Caco-2 (cell line): ENCODE results near the gene PBLD. TPM values are rescaled to one million over a fixed set of nuclear protein-coding genes. Genes with fewer than 3 reads are reported as not detected.
A peak's percentile ranks its signal among the peaks of the same experiment; 100 is the strongest.

Experiments used
- BruUV-seq: library from RNA; stranded (reverse); fragments of 400-500 nt; replicated peaks from 2 replicates; lab custom pipeline; 2021; lab: Mats Ljungman, UMichigan
- CTCF ChIA-PET: fragments of 300-600 bp; sonication (Branson Sonifier 250); formaldehyde crosslinking; loops from one replicate; lab custom pipeline; 2022; ENCODE audit warnings: antibody characterized with exemption; lab: Charles Lee
- POLR2A ChIA-PET: fragments of 300-600 bp; sonication (Branson Sonifier 250); formaldehyde crosslinking; loops from one replicate; lab custom pipeline; 2022; ENCODE audit warnings: antibody characterized with exemption; lab: Charles Lee
- DNase-seq, 2 experiments: peaks; one replicate each; pipeline versions ENCODE4 v3.0.0 to v3.0.0-alpha.2; 2020 to 2022
- H3K27me3 ChIP-seq: replicated peaks from 2 replicates; pipeline ENCODE4 v1.6.0; 2011; ENCODE audit warnings: low read length; ENCODE audit not compliant: control insufficient read depth, insufficient read depth
- H3K36me3 ChIP-seq: 2 replicates; pipeline ENCODE4 v1.5.1; 2011; ENCODE audit warnings: low read length; ENCODE audit not compliant: control insufficient read depth, insufficient read depth
- H3K4me1 ChIP-seq: fragments of 250-450 bp; sonication (Bioruptor Pico); 2 replicates; pipeline ENCODE4 v1.5.1; 2020; ENCODE audit warnings: mild to moderate bottlenecking
- H3K4me3 ChIP-seq: 2 replicates; pipeline ENCODE4 v1.5.1; 2011; ENCODE audit warnings: low read depth, mild to moderate bottlenecking, control low read depth, low read length
- H3K9me3 ChIP-seq: fragments of 250-450 bp; sonication (Bioruptor Pico); 2 replicates; pipeline ENCODE4 v1.5.1; 2020; ENCODE audit warnings: mild to moderate bottlenecking, moderate library complexity
- H3K27ac Mint-ChIP-seq: one replicate; pipeline ENCODE4 v1.8.0; 2022; ENCODE audit warnings: mixed read lengths; ENCODE audit not compliant: unreplicated experiment
- H3K27me3 Mint-ChIP-seq: one replicate; pipeline ENCODE4 v1.8.0; 2022; ENCODE audit warnings: mixed read lengths; ENCODE audit not compliant: insufficient read depth, unreplicated experiment
- H3K36me3 Mint-ChIP-seq: one replicate; pipeline ENCODE4 v1.8.0; 2022; ENCODE audit warnings: mild to moderate bottlenecking, mixed read lengths; ENCODE audit not compliant: insufficient read depth, unreplicated experiment
- H3K4me1 Mint-ChIP-seq: one replicate; pipeline ENCODE4 v1.8.0; 2022; ENCODE audit warnings: low read depth, mixed read lengths; ENCODE audit not compliant: unreplicated experiment
- H3K4me3 Mint-ChIP-seq: one replicate; pipeline ENCODE4 v1.8.0; 2022; ENCODE audit warnings: mild to moderate bottlenecking, moderate library complexity, mixed read lengths; ENCODE audit not compliant: unreplicated experiment
- H3K9me3 Mint-ChIP-seq: one replicate; pipeline ENCODE4 v1.8.0; 2022; ENCODE audit warnings: mixed read lengths; ENCODE audit not compliant: unreplicated experiment
- intact Hi-C: fragments of 100-400 bp; cut with micrococcal nuclease; formaldehyde crosslinking; loops from one replicate; pipeline ENCODE4 v1.10.0; 2022; ENCODE audit not compliant: unreplicated experiment
- total RNA-seq: library from RNA; stranded (reverse); gene quantifications from 2 replicates; pipeline ENCODE4 v1.2.3, GENCODE V29; 2022
- TF ChIP-seq, protein P1 (sequence below), 2 experiments: fragments of 200-600 bp in 1 of 2; IDR thresholded peaks; 1 replicate in 1 of 2; 2 replicates in 1 of 2; pipeline versions ENCODE4 v1.5.1 to v1.8.0; 2011 to 2022; ENCODE audit warnings: antibody characterized with exemption in 1 of 2, control low read depth in 1 of 2, inconsistent platforms in 1 of 2, low read depth in 1 of 2, low read length in 1 of 2, mild to moderate bottlenecking in 1 of 2, moderate library complexity in 1 of 2; ENCODE audit not compliant: insufficient read depth in 1 of 2, severe bottlenecking in 1 of 2, unreplicated experiment in 1 of 2

The PBLD gene
- total RNA-seq, 1 experiment from 2014 or later: 15.3 TPM

DNA sequence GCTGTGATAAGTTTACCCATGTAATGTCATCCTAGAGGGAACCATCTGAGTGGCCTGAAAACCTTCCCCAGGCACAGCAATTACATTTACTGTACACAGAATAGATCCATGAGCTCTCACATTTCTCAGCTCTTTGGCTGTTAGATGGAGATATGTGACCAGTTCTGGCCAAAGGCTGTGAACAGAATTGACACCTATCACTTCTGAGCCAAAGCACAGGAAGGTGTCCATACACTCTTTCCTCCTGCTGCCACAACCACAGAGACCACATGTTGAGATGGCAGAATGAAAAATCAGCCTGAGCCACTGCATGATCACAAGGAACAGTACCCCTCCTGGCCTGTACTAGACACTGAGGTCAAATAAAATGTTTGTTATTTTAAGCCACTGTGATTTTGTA lies 56.5 kb downstream of the PBLD start:
- no peak for DNase-seq
- intact Hi-C loops: no loop called here
- Histone ChIP-seq H3K27me3 (no peaks in the 10 kb centered on the region; the same call in 1 of the 2 replicates), H3K36me3 (no peaks in the 10 kb centered on the region), H3K4me1 (no peaks in the 10 kb centered on the region), H3K4me3 (no peak overlapping the region), H3K9me3 (peaks cover 28% of the 10 kb centered on the region)
- POLR2A ChIA-PET: no interaction called here
- no peak overlapping the region for H3K4me3 Mint-ChIP-seq
- peaks cover 30% of the 10 kb centered on the region for H3K9me3 Mint-ChIP-seq
- H3K36me3 Mint-ChIP-seq: peaks cover 12% of the 10 kb centered on the region
- H3K4me1 Mint-ChIP-seq: no peaks in the 10 kb centered on the region
- TF ChIP-seq, protein P1, sequence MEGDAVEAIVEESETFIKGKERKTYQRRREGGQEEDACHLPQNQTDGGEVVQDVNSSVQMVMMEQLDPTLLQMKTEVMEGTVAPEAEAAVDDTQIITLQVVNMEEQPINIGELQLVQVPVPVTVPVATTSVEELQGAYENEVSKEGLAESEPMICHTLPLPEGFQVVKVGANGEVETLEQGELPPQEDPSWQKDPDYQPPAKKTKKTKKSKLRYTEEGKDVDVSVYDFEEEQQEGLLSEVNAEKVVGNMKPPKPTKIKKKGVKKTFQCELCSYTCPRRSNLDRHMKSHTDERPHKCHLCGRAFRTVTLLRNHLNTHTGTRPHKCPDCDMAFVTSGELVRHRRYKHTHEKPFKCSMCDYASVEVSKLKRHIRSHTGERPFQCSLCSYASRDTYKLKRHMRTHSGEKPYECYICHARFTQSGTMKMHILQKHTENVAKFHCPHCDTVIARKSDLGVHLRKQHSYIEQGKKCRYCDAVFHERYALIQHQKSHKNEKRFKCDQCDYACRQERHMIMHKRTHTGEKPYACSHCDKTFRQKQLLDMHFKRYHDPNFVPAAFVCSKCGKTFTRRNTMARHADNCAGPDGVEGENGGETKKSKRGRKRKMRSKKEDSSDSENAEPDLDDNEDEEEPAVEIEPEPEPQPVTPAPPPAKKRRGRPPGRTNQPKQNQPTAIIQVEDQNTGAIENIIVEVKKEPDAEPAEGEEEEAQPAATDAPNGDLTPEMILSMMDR (IDR thresholded peaks at IDR 0.05; ENCODE audit: insufficient read depth in 1 of 2, low read depth in 1 of 2, low read length in 1 of 2, severe bottlenecking in 1 of 2, unreplicated experiment in 1 of 2): no peak
- no TSS peak for BruUV-seq
- H3K27ac Mint-ChIP-seq: no peak overlapping the region
- no peaks in the 10 kb centered on the region for H3K27me3 Mint-ChIP-seq
- CTCF ChIA-PET: no interaction called here

DNA sequence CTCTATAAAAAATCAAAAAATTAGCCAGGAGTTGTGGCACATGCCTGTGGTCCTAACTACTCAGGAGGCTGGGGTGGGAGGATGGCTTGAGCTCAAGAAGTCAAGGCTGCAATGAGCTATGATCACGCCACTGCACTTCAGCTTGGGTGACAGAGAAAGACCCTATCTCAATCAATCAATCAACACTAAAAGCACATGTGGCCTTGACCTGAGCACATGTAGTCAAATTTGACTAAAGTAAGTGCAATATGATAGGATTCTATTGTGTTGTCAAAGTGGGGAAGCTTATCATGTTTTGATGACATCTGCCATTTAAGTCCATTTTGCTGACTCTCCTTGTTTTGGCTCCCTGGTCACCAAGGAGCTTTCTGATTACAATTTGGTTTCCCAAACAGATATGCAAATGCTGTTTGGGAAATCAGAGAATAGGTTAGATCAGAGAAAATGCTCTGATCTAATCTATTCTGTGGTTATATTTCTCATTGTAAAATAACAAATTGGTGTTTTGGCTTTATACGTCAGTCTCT lies 57.1 kb downstream of the PBLD start:
- Mint-ChIP-seq H3K9me3 (peaks cover 30% of the 10 kb centered on the region), H3K4me3 (no peak overlapping the region), H3K4me1 (no peaks in the 10 kb centered on the region), H3K27me3 (no peaks in the 10 kb centered on the region), H3K27ac (no peak overlapping the region), H3K36me3 (peaks cover 12% of the 10 kb centered on the region)
- Histone ChIP-seq H3K9me3 (peaks cover 25% of the 10 kb centered on the region), H3K27me3 (no peaks in the 10 kb centered on the region; the same call in 1 of the 2 replicates), H3K4me1 (no peaks in the 10 kb centered on the region), H3K36me3 (no peaks in the 10 kb centered on the region), H3K4me3 (no peak overlapping the region)
- TF ChIP-seq, protein P1 (IDR thresholded peaks at IDR 0.05; ENCODE audit: insufficient read depth in 1 of 2, low read depth in 1 of 2, low read length in 1 of 2, severe bottlenecking in 1 of 2, unreplicated experiment in 1 of 2): no peak
- DNase-seq: peak in 1 of 2 experiments; percentile 24
- BruUV-seq: no TSS peak
- CTCF ChIA-PET: no interaction called here
- POLR2A ChIA-PET: no interaction called here
- intact Hi-C loops: no loop called here

DNA sequence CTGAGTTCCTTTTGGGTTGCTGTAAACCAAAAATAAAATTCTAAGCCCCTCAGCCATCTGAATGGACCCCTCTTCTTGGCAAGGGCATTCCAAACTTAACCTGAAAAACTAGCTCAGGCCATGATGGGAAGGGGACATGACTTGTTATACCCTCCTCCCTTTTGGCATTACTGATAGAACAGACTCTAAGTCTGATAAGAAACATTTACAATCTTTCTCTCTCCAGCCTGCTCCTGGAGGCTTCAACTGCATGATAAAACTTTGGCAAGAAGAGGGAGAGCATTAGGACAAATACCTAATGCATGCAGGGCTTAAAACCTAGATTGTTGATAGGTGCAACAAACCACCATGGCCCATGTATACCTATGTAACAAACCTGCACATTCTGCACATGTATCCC lies 59.9 kb downstream of the PBLD start:
- ChIA-PET CTCF (no interaction called here), POLR2A (no interaction called here)
- Histone ChIP-seq H3K4me1 (no peaks in the 10 kb centered on the region), H3K4me3 (no peak overlapping the region), H3K27me3 (no peaks in the 10 kb centered on the region; the same call in 1 of the 2 replicates), H3K9me3 (peaks cover 15% of the 10 kb centered on the region), H3K36me3 (no peaks in the 10 kb centered on the region)
- peaks cover 3% of the 10 kb centered on the region for H3K36me3 Mint-ChIP-seq
- peaks cover 17% of the 10 kb centered on the region for H3K9me3 Mint-ChIP-seq
- no peaks in the 10 kb centered on the region for H3K4me1 Mint-ChIP-seq
- no peak for DNase-seq
- TF ChIP-seq, protein P1 (IDR thresholded peaks at IDR 0.05; ENCODE audit: insufficient read depth in 1 of 2, low read depth in 1 of 2, low read length in 1 of 2, severe bottlenecking in 1 of 2, unreplicated experiment in 1 of 2): no peak
- peaks cover 3% of the 10 kb centered on the region for H3K27me3 Mint-ChIP-seq
- H3K27ac Mint-ChIP-seq: no peak overlapping the region
- no TSS peak for BruUV-seq
- intact Hi-C loops: no loop called here
- no peak overlapping the region for H3K4me3 Mint-ChIP-seq
